Body of pancreas (tissue), 4 donors: ENCODE measurements around the gene CACNA2D3.

ENCODE experiments used
- CTCF ChIP-seq, 7 experiments: fragments of 450-650 bp in 4 of 7; fragments of 200-600 bp in 3 of 7; sonication (generic) in 3 of 7; IDR thresholded peaks; one replicate each; pipeline ENCODE4 v1.5.1; 2016 to 2019; ENCODE audit warnings: antibody characterized with exemption in 7 of 7
- POLR2A ChIP-seq, 3 donors: fragments of 450-650 bp; IDR thresholded peaks; one replicate each; pipeline ENCODE4 v1.6.1; 2016; ENCODE audit warnings: antibody characterized with exemption in 3 of 3, mild to moderate bottlenecking in 2 of 3

- TF ChIP-seq POLR2A (IDR thresholded peaks at IDR 0.05) = no peak
- no peak for TF ChIP-seq CTCF (IDR thresholded peaks at IDR 0.05)
Observed at GRCh38 chr3:54481606-54482365, 359.4 kb downstream of the CACNA2D3 start.
